ENCODE measurements around the gene ZBTB7C. TPM values are rescaled to one million over a fixed set of nuclear protein-coding genes. Genes with fewer than 3 reads are reported as not detected.

Gene ZBTB7C
- total RNA-seq, 1 donor from 2014 or later = 15.0 TPM

GRCh38 chr18:48077291-48077690 lies 331.9 kb downstream of the ZBTB7C start:
- Histone ChIP-seq H3K36me3 (no peaks in the 10 kb centered on the region), H3K9me3 (no peaks in the 10 kb centered on the region), H3K4me3 (no peak overlapping the region), H3K27ac (no peak overlapping the region), H3K27me3 (ENCODE audit: low read depth) (no peaks in the 10 kb centered on the region), H3K4me1 (peaks cover 9% of the 10 kb centered on the region)
- no peak for ATAC-seq
- no peak for DNase-seq
- TF ChIP-seq CTCF (IDR thresholded peaks at IDR 0.05) = no peak
- intact Hi-C loops (cut with DNase I) = no loop called here

- no peaks in the 10 kb centered on the region for H3K36me3 ChIP-seq
- DNase-seq (no peak), ATAC-seq (no peak)
- no peak overlapping the region for H3K27ac ChIP-seq
- H3K4me1 ChIP-seq = peaks cover 9% of the 10 kb centered on the region
- H3K4me3 ChIP-seq = no peak overlapping the region
- intact Hi-C loops (cut with DNase I) = no loop called here
- H3K9me3 ChIP-seq = no peaks in the 10 kb centered on the region
- no peak for TF ChIP-seq CTCF (IDR thresholded peaks at IDR 0.05)
- no peaks in the 10 kb centered on the region for H3K27me3 ChIP-seq (ENCODE audit: low read depth)
Observed at GRCh38 chr18:48076461-48076860, 332.7 kb downstream of the ZBTB7C start.

- H3K27me3 ChIP-seq (ENCODE audit: low read depth) = no peaks in the 10 kb centered on the region
- TF ChIP-seq CTCF (IDR thresholded peaks at IDR 0.05) = no peak
- H3K36me3 ChIP-seq = no peaks in the 10 kb centered on the region
- no peaks in the 10 kb centered on the region for H3K9me3 ChIP-seq
- H3K4me1 ChIP-seq = peaks cover 9% of the 10 kb centered on the region
- no peak overlapping the region for H3K27ac ChIP-seq
- H3K4me3 ChIP-seq = no peak overlapping the region
- intact Hi-C loops (cut with DNase I) = no loop called here
- no peak for ATAC-seq
- DNase-seq = no peak
Observed at GRCh38 chr18:48075707-48076093, 333.5 kb downstream of the ZBTB7C start.

- no peak for DNase-seq
- intact Hi-C loops (cut with DNase I) = no loop called here
- TF ChIP-seq CTCF (IDR thresholded peaks at IDR 0.05) = no peak
- no peak overlapping the region for H3K4me3 ChIP-seq
- no peak overlapping the region for H3K27ac ChIP-seq
- no peaks in the 10 kb centered on the region for H3K27me3 ChIP-seq (ENCODE audit: low read depth)
- ATAC-seq = no peak
- H3K4me1 ChIP-seq = peaks cover 9% of the 10 kb centered on the region
- no peaks in the 10 kb centered on the region for H3K9me3 ChIP-seq
- no peaks in the 10 kb centered on the region for H3K36me3 ChIP-seq
Observed at GRCh38 chr18:48074929-48075706, 334.1 kb downstream of the ZBTB7C start.

GRCh38 chr18:48073211-48073930 lies 335.8 kb downstream of the ZBTB7C start:
- peaks cover 9% of the 10 kb centered on the region for H3K4me1 ChIP-seq

More at GRCh38 chr18:48073211-48073930, 335.8 kb downstream of the ZBTB7C start:
- Histone ChIP-seq H3K36me3 (no peaks in the 10 kb centered on the region), H3K27me3 (ENCODE audit: low read depth) (no peaks in the 10 kb centered on the region), H3K9me3 (no peaks in the 10 kb centered on the region), H3K4me3 (no peak overlapping the region), H3K27ac (peak overlapping the region; percentile 58)
- no peak for TF ChIP-seq CTCF (IDR thresholded peaks at IDR 0.05)
- no peak for DNase-seq
- intact Hi-C loops (cut with DNase I) = no loop called here
- ATAC-seq = peak in 1 of 2 donors; percentile 39

Measured in lower lobe of right lung (tissue), 2 donors.